Smooth muscle cell of the coronary artery (primary cell): ENCODE data around the gene COL4A4. TPM values are rescaled to one million over a fixed set of nuclear protein-coding genes. Genes with fewer than 3 reads are reported as not detected.

ENCODE experiments used
- total RNA-seq: library from RNA; depleted of rRNA; stranded (reverse); fragments of >200 nt; gene quantifications from 2 replicates; pipeline ENCODE4 v1.2.3, GENCODE V29; 2014; ENCODE audit warnings: low replicate concordance

Gene COL4A4
- 6.8 and 18.7 TPM in 2 replicates for total RNA-seq

DNA sequence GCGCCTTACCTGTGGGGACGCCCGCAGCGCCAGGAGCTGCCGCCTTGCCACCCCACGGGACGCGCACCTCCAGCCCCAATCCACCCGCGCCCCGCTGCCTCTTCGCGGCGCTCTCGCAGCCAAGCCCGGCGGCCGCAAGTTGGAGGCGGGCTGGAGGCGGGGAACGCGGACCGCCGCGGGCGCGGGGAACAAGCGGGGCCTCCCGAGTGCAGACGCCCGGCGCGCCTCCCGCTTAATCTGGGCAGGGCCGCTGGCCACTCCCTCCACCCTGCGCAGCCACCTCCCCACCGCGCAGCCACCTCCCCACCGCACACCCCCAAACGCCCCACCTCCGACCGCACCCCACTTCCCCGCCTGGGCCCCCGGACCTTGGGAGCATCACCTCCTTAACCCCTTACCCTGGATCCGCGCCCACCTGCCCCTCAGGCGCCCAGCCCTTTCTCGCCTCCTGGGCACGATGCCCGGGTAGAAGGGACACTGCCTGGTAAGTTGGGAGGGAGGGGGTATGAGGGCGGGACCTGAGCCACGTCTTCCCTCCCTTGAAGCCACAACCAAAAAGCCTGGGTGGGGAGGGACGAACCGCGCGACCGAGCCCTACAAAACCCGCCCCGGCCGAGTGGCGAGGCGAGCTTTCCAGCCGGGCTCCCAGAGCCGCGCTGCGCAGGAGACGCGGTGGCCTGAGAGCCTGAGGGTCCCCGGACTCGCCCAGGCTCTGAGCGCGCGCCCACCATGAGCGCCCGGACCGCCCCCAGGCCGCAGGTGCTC lies at the start of gene COL4A4, which contains the start of gene COL4A3:
COL4A4 (minus strand) TSS at position 208 of the 765 bp plus-strand sequence. CDS start 16,722 bp downstream, outside the sequence.
COL4A3 (plus strand) TSS at position 627 of the 765 bp plus-strand sequence; CDS start at position 730, 103 bp downstream.

Other genes with a start within 250 kb of the COL4A4 start
- 7.3 and 8.3 TPM in 2 replicates for gene COL4A3, start 419 bp upstream of the COL4A4 start, total RNA-seq
- gene MFF, start 161.0 kb upstream of the COL4A4 start, total RNA-seq, result 42.5 and 53.7 TPM in 2 replicates
- gene TM4SF20, start 215.1 kb upstream of the COL4A4 start, total RNA-seq, result 0.23 TPM in 1 of 2 replicates, not detected in the other
- gene SCYGR1, start 223.7 kb upstream of the COL4A4 start, total RNA-seq, result not detected in 2 replicates